Motor neuron (in vitro differentiated cells): Measurements from ENCODE around the gene EIF3J. TPM values are rescaled to one million over a fixed set of nuclear protein-coding genes. Genes with fewer than 3 reads are reported as not detected.

Experiments used
- total RNA-seq, 8 experiments: library from RNA; unstranded; fragments of 300-600 nt; gene quantifications; 2 replicates each; pipeline versions ENCODE4 v1.2.3 to v1.2.4, GENCODE V29; 2022

The EIF3J gene
- total RNA-seq, 8 experiments from 2014 or later, result 37.5 to 100 (median 54.7) TPM

Other genes with a start within 250 kb of the EIF3J start
- gene GOLM2, start 248.4 kb upstream of the EIF3J start, total RNA-seq, result 100 to 1,000 TPM in 1 of 8 experiments, 10 to 100 TPM in 7; 47.8 to 179 (median 70.4) TPM
- gene CTDSPL2, start 109.5 kb upstream of the EIF3J start, total RNA-seq, result 10 to 100 TPM; 21.1 to 59.5 (median 45.6) TPM
- 10 to 100 TPM; 31.0 to 91.1 (median 46.6) TPM for gene SPG11, start 126.5 kb downstream of the EIF3J start, total RNA-seq
- 1 to 10 TPM in 4 of 8 experiments, under 1 TPM in 4; 0.11 to 2.2 (median 0.96) TPM for gene PATL2, start 174.2 kb downstream of the EIF3J start, total RNA-seq
- gene B2M, start 174.4 kb downstream of the EIF3J start, total RNA-seq, result 1,000 to 10,000 TPM in 4 of 8 experiments, 100 to 1,000 TPM in 1, 10 to 100 TPM in 3; 27.1 to 8,870 (median 763) TPM
- 10 to 100 TPM; 10.4 to 56.0 (median 17.9) TPM for gene TRIM69, start 199.4 kb downstream of the EIF3J start, total RNA-seq